DMS53 (cell line): ENCODE measurements around the gene CADPS.

Experiments
- DNase-seq: peaks from one replicate; lab custom pipeline; 2025; lab: John Stamatoyannopoulos, UW

Gene CADPS

DNA sequence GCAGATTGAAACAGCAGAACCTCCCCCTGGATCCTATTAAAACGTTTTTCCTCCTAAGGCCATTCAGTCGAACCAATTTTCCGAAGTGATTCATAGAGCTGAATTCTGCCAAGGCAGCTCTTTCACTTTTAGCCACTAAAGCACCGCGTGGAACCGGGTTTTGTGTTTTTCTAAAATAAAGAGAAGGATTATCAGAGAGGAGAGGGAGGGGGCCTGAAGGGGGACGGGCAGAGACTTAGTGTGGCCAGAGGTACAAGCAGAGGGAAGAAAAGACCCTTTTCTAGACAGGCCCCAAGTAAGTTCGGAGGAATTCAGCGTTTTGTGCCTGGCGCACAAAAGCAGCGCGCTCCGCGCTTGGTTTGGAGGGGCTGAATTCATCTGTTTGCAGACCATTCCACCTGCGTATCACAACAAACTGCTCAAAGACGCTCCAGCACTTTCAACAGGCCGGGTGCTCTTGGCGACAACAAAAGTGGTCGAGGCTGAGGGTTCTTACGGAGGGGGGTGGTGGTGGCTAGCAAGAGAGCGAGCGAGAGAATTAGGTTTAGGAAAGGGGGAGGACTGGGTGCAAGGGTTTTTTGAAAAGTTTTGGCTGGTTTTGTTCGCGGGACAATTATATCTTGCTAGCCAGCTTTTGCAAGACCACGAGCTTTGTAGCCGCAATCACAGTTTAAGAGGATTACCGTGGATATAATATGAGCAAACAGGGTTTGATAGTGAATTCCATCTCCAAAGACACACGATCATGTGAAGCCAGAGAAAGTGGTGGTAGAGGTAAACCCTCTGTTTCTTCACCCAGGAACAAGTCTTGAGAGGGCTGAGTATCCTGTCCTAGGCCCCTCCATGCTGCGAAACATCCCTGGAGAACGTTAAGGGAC lies 500.6 kb downstream of the CADPS start:
- DNase-seq: no peak

DNA sequence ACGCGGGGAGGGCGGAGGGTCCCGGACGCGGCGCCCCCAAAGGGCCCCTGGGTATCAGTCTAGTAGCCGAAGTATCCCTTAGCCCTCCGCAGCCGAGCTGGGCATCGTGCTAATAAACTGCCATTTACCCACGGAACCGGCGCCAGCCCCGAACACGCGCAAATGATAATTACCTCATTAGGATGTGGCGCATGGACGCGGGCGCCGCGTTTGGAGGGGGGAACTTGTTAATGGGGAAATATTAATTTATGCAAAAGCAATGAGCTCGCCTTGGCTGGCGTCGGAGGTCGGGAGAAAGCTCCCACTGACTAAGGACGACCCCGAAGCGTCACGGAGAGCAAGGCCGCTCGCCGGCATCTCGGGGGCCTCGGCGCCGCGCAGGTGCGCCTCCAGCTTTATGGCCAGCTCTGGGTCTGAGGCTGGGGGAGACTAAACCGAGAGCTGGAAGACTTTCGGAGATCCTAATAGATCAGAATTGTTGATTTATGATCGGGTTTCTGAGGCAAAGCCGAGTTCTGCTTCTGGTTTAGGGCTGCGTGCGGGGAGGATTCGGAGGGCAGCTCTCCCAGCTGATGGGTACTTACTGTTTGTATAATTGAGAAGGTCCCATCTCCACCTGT lies 501.4 kb downstream of the CADPS start:
- DNase-seq: no peak

DNA sequence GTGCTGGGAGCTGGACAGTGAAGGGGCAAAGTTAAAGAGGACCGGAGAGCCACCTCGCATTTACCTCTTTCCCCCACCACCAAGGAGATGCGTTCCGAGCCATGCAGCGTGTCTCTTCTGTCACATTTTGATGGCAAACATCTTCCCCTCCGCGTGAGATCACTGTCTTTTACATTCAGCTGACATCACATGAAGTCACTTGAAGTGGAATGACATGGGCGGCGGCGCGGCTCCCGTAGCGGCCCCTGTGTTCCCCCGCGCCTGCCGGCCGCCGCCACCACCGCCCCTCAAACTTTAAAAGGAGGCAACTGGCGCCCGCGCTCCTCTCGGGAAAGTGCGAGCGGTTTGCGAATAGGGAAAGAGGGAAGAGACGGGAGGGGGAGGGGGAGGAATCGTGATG lies 502.0 kb downstream of the CADPS start, which contains the start of gene FEZF2:
TSS of gene FEZF2 (minus strand) at position 336 of the 400 bp plus-strand sequence. CDS start 682 bp downstream, outside the sequence.
- peak; percentile 25 for DNase-seq

DNA sequence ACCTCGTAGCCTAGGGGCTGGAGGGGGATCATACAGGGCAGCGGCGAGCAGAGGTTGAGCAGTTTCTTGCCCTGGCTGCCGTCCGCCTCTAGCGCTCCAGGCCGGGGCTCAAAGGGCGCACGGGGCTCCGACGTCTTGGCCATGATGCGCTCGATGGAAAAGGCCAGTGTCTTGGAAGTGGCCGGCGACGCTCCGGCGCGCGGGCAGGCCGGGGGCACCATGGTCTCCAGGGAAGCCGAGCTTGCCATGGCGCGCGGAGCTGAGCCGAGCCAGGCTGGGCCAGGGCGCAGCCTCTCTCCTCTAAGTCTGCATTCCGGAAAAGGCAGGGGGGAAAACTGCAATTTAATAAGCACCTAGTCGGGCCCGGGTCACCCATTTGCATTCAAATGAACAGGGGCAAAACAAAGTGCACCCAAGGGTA lies 502.6 kb downstream of the CADPS start:
- DNase-seq: peak; percentile 18

DNA sequence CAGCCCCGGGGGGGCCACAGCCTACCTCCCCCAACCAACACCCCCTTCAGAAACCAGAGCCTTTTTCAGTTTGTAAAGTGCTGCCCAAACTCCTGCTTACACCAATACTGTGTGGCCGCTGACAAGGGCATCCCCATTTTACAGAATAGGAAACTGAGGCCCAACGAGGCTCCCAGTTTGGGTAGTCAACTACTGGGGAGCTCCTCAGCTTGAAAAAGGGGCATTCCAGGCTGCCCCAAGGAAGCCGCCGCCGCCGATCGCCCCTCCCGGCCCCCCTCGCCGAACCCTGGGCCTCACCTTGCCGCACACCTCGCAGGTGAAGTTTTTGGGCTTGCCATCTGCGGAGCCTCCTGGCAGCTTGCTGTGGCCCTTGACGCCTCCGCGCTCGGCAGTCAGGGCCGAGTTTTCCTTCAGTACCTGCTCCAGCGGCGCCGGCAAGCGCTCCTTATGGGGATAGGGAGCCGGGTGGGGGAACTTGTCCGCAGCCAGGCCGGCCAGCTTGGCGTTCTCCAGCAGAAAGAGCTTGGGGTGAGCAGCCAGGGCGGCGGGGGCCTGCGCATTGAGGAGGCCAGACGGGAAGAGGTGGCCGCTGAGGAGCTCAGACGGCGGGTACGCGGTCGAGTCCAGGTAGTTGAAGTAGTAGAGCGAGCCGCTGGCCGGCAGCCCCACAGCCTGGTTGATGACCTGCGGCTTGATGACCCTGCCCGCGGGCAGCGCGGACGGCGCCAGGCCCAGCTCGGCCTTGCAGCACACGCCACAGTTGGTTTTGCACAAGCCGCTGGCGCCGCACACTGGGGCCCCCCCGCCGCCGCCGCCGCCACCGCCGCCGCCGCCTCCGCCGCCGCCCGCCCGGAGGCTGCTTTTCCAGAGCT lies 503.3 kb downstream of the CADPS start:
- peak; percentile 36 for DNase-seq

DNA sequence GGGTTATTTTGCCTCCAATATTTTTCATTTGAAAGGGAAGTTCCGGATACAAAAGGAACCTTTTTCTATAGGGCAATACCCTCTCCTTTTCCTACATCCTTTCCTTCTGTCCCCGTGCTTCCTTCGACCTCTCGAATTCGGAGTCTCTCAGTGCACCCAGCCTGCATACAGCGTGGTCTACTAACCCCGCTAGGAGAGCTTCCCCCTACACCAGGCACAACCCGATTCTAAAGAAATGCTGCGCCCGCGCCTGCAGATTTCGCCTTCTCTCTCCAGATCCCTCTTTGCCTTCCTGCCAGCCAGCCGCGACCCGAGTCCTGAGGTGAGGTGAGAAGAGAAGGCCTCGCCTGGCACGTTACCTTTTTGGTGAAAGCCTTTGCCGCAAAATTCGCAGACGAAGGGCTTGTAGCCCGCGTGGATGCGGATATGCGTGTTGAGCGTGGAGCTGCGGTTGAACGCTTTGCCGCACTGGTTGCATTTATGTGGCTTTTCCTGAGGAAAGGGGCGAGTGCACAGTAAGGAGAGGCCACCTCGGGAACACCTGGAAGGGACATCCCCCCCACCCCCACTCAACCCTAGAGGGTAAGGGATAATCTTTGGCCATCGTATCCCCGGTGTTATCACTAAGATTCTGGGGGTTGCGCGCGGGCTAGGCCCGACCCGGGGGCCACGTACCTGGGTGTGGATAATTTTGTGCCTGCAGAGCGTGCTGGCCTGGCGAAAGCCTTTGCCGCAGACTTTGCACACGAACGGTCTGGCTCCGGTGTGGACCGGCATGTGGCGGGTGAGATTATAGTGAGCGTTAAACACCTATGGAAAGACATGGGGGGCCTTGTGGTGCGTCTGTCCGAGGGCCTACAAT lies 504.1 kb downstream of the CADPS start:
- no peak for DNase-seq

DNA sequence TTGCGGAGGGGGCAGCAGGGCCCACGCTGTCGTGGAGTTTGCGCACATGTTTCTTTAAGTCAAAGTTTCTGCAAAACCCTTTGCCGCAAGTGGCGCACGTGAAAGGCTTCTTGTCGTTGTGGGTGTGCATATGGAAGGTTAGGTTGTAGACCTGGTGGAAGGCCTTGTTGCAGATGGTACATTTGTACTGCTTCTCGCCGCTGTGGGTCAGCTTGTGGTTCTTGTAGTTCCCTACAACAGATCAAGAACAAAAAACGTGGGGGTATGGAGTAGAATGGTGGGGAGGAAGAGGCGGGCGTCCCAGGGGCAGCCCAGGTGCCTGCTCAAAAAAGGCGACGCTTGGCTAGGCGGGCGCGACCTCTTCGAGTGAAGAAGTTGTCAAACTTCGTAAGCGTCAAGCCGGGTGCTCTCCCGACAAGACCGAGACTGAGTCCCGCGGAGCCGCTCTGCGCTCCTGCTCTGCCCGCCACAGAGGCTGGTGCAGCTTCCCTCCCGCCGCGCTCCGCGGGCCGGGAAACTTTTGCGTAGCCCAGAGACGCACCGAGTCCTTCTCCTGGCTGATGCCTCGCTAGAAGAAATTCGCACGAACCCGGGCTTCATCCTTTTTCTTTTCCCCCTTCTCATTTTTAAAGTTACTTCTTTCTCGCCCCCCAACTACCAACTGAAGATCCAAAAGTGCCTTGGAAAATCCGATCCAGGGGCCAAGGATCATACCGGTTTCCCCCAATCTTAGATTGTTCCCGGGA lies 504.9 kb downstream of the CADPS start:
- no peak for DNase-seq

DNA sequence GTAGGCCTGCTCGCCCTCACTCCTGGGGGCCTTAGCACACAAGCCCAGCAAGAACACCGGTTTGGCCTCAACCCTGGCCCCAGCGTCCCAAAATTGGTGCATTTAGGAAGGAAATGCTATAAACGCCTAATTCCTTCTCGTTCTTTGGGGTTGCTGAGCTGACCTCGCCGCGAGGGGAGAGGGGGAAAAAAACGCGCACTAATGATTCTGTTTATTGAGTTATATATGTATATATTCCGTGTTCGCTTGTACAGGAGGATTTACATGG lies 505.8 kb downstream of the CADPS start:
- DNase-seq: peak; percentile 4

DNA sequence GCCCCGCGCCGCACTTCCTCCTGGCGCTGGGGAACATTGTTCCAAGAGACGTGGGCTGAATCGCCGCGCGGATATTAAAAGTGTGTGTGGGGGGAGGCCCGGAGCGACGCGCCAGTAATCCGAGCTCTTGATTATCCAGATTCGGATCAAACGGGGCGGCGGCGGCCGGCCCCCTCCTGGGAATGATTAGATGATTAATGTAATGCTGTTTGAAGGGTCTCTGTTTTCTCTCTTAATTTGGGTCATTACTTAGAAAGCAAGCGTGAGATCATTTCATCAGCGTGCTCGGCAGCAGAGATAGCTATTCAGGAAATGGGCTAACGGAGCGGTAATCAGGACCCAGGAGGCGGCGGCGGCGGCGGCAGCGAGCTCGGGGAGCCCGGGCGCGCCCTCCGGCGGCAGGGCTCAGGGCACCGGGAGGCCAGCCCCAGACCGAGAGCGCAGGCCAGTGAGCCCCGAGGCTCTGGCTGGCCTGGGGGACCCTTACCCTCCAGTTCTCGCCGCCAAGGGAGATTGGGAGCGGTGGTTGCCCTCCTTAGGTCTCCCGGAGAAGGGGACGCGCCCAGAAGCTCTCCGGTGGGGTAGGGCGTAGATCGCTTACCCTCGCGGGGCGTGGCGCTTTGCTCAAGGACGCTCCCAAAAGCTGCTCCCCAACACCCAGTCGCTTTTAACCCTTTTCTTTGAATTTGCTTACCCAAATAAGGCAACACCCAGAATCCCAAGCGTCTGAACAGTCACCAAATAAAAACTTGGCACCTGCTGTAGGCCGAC lies 506.3 kb downstream of the CADPS start:
- peak; percentile 53 for DNase-seq

DNA sequence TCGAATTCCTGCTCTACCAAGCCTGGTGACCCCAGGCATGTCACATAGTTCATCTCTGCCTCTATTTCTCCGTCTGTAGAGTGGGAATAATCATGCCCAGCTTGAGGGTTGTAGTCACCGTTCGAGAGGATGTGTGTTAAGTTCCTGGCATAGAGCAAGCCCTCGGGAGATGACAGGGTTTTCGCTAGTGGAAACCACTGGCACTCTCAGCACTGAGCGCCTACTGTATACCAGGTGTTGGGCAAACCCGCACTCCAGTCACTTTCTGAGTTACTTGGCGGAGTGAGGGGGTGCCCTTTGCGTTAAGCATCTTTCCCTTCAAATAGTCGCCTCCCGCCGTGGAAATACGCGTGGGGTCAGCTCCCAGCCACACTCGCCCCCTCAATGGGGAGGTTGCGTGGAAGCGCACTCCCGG lies 506.9 kb downstream of the CADPS start:
- DNase-seq: no peak

DNA sequence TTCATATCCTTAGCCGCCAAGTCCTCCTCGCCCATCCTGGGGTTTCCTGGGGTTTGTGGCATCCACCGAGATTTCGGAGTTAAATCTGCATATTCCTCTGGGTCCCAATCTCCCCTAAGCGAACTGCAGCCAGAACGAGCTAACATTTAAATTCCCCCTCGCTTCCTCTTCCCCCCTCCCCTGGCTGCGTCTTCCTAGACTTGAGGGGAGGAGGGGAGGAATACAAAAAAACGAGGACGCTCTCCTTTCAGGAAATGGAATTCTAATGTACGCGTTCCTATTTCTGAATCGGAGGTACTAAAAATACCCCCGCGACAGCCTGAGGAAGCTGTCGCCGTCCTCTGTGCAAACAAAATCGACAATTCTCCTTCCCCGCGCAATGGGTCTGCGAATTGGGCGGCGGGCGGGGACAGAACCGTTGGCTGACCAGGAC lies 507.4 kb downstream of the CADPS start:
- no peak for DNase-seq

DNA sequence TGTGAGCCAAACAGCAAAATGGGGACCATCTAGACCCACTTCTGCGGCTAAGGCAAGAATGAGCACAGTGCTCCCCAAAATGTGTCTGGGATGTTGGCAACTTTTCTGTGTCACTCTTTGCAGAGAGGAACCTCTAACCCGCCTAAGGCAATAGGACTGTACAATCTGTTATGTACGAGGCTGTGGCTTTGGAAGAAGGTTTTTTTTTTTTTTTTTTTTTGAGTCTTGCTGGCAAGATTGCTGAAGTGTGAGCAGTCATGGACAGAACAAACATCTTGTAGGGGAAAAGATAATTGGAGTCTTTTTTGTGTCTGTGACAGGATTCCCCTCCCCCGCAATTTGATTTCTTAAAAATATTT lies 509.1 kb downstream of the CADPS start:
- DNase-seq: no peak

DNA sequence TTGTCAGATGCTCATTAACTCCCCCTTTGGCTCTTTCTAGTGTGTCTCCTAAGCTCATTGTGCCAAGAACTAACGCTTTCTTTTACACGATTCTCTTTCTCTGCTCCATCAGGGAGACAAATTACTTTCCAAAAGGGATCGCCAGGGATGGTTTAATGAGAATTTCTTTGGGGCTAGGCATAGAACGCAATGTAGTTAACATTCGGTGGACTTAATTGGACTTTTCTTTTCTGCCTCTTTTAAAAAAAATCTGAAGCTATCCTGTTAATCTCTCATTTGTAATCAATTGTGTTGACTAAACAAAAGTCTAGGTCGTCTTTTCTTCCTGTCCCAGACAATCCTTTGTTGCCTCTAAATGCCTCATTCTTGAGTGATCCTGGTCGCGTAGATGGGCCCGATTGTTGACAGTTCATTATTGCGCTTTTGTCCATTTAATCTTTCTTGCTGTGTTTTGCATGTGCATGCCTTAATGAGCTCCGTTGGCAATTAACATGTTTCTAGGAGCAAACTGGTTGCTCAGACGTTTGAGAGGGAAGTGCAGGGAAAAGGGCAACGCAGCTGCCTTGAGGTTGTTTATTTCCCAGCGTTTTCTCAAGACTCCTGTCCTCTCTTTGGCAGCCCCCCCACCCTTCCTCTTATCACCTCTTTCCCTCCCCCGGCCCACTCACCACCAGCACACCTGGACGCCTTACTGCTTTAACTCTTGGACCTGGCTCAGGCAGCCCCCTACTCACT lies 509.7 kb downstream of the CADPS start:
- no peak for DNase-seq

DNA sequence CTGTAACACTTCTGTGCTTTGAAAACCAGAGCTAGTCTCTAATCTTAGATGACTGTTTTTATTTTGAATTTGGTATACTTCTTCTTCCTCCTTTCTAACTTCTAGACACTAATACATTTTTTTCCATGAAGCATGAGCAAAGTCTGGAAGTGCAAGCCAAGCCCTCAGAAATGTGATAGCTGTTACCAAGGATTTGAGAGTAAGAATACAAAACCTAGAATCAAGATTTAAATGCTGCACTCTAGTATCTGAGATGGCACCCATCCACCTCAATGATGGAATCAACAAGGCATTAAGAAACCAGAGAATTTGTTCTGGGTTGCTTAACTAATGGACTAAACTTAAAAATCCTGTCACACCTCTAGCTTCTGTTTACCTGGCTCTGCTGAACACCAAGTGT lies 511.0 kb downstream of the CADPS start:
- no peak for DNase-seq

DNA sequence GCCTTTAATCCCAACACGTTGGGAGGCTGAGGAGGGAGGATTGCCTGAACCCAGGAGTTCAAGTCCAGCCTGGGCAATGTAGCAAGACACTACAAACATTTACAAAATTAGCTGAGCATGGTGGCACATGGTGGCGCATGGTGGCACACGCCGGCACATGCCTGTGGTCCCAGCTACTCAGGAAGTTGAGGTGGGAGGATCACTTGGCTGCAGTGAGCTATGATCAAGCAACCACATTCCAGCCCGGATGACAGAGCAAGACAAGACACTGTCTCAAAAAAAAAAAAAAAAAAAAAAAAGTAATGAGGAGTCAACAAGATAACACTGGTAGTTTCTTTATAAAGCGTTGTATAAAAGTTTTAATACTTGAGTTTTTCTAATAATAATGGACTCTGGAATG lies 511.9 kb downstream of the CADPS start:
- no peak for DNase-seq

DNA sequence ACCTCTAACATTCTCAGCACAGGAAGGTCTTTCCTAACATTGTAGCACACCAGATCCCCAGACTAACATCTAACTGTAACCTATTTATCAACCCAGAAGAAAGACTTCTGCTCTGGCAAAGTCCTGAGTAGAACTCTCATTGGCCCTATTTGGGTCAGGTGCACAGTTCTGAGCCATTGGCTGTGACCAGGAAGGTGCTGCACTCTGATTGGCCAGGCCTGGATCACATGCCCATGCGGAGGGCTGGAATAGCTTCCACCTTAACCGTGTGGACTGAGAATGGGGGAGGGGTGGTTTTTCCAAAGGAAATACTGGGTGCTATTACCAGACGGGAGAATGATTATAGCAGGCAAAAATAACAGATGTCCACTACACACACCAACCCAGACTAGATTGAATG lies 513.4 kb downstream of the CADPS start:
- peak; percentile 16 for DNase-seq

DNA sequence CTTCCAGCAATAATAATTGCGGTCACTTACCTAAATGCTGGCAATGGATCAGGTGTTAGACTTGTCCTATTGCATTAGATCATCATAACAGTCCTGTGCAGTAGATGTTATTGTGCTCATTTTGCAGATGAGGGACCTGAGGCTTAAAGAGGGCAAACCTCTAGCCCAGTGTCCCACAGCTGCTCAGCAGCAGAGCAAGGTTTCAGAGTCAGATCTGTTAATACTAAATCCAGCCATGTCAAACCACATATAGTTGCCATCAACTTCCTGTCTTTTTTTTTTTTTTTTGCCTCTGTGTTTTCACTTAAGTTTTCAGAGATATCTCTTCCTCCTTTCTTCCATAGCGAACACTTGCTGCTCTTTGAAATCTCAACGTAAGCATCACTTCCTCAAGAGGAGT lies 514.0 kb downstream of the CADPS start:
- peak; percentile 29 for DNase-seq

DNA sequence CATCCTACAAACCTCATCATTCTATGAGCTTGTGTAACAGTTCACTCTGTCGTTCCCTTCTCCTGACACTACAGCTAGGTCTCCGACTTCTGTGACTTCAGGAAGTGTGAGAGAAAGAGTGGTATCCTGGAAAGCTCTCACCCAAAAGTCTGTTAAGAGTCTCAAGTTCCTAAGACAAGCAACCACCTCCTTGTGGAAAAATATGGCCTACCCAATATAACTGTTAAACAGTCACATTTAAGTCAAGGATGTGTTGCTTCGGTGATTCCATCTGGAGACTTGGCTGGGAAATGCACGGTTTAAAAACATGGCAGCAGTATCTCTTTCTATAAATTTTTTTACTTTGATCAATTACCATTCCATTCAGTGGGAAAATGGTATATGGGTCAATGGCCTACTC lies 515.7 kb downstream of the CADPS start:
- no peak for DNase-seq

DNA sequence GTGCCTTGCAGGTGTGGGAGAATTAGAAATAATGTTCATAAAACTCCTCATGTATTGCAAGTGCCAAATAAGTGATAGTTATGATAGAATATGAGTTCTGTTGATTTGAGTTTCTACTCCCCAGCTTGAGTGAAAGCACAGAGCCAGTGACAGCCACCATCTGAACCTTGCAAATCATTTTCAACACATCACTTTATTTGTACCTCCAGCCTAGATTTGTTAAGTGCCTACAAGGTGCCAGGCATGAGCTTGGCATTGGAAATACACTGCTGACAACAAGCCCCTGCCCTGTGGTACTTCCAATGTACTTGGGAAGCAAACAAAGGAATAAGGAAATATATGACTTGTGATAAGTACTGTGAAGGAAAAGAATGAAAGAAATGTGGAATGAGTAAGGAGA lies 518.9 kb downstream of the CADPS start:
- no peak for DNase-seq

DNA sequence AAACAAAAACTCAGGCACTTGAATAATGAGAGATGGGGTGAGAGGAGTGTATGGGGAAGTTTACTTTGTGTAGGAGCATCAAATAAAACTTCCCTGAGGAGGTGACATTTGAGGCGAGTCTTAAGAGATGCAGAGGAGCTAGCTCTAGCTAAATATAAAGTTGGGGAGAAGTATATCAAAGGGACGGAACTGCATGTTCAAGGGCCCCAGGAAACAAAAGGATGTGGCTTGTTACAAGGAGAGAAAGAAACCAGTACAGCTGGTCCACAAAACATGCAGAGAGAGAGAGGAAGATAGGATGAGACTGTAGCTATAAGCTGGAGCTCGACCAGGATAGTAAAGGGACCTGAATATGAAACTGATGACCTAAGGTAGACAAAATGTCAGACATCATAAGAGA lies 519.5 kb downstream of the CADPS start:
- DNase-seq: no peak
